Omental fat pad (tissue), 4 donors: ENCODE measurements around the gene SHROOM3. TPM values are rescaled to one million over a fixed set of nuclear protein-coding genes. Genes with fewer than 3 reads are reported as not detected.

Experiments
- ATAC-seq: fragments of 150-250 bp; one replicate; pipeline ENCODE4 v1.9.1; 2016; ENCODE audit warnings: mild to moderate bottlenecking, moderate library complexity; ENCODE audit not compliant: low FRiP score
- DNase-seq: peaks from one replicate; pipeline ENCODE4 v3.0.0-alpha.2; 2019; ENCODE audit warnings: low spot score
- total RNA-seq, 4 donors: library from RNA; depleted of rRNA; stranded (reverse); fragments of >200 nt; gene quantifications; one replicate each; pipeline ENCODE4 v1.1.0, GENCODE V29; 2016
- TF ChIP-seq, protein P1 (sequence below), 3 donors: fragments of 450-650 bp; IDR thresholded peaks; one replicate each; pipeline ENCODE4 v1.5.1; 2016 to 2017; ENCODE audit warnings: antibody characterized with exemption in 3 of 3, mild to moderate bottlenecking in 3 of 3, moderate library complexity in 2 of 3

Gene SHROOM3
- total RNA-seq, 4 donors from 2014 or later: 1.3 to 12.2 (median 3.1) TPM

DNA sequence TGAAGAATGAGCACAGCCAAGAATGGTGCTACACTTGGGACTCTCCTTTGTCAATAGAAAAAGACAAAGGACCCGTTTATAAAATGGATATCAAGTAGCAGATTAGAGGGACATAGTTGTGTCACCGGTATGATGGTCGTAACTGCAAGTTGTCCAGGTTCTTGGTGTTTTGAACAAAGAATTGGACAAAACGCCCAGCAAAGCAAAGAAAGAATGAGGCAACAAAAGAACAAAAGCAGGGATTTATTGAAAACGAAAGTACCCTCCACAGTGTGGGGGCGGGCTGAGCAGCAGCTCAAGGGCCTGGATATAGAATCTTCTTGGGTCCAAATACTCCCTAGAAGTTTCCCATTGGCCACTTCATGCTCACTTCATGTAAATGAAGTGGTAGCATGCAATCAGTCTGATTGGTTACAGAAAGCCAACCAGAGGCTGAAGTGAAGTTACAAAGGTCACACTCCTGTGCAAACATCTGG lies 54.7 kb downstream of the SHROOM3 start:
- TF ChIP-seq, protein P1, sequence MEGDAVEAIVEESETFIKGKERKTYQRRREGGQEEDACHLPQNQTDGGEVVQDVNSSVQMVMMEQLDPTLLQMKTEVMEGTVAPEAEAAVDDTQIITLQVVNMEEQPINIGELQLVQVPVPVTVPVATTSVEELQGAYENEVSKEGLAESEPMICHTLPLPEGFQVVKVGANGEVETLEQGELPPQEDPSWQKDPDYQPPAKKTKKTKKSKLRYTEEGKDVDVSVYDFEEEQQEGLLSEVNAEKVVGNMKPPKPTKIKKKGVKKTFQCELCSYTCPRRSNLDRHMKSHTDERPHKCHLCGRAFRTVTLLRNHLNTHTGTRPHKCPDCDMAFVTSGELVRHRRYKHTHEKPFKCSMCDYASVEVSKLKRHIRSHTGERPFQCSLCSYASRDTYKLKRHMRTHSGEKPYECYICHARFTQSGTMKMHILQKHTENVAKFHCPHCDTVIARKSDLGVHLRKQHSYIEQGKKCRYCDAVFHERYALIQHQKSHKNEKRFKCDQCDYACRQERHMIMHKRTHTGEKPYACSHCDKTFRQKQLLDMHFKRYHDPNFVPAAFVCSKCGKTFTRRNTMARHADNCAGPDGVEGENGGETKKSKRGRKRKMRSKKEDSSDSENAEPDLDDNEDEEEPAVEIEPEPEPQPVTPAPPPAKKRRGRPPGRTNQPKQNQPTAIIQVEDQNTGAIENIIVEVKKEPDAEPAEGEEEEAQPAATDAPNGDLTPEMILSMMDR (IDR thresholded peaks at IDR 0.05): no peak
- ATAC-seq (no peak), DNase-seq (no peak)

DNA sequence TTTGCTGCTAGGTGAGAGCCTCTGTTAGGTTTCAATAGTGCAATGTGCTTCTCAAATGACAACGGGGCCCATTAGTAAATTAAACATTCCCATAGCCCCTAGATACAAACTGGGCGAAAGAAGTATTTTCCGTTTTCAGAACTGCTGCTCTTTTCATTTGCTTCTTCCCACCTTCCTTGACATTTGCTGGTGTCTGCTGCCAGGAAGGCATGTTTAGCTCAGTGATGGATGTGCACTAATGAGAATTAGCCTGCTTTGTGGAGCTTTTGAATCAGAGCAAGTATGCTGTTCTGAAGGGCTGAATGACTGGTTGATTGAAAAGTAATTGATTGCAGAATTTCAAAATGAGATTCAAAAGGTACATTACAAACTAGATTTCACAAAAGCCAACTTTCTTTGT lies 57.0 kb downstream of the SHROOM3 start:
- TF ChIP-seq, protein P1 (IDR thresholded peaks at IDR 0.05): no peak
- ATAC-seq: no peak
- DNase-seq: no peak

DNA sequence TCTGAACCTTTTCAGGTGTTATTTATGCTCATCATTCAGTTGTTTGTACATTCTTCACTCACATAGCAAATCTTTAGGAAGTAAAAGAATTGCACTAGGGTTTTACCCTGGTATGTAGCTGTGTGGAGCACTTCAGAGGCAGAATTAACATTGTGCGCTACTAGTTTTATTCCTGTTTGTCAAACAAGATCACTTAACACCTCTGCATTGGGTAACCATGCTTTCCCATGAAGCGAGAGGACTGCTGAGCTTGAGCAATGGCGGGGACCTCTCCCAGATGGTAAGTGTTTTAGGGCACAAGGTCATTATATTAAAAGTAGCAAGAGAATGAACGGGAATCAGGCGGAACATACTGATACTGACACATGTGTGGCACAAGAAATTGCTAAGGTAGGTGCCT lies 59.2 kb downstream of the SHROOM3 start:
- ATAC-seq (no peak), DNase-seq (no peak)
- TF ChIP-seq, protein P1 (IDR thresholded peaks at IDR 0.05): no peak

DNA sequence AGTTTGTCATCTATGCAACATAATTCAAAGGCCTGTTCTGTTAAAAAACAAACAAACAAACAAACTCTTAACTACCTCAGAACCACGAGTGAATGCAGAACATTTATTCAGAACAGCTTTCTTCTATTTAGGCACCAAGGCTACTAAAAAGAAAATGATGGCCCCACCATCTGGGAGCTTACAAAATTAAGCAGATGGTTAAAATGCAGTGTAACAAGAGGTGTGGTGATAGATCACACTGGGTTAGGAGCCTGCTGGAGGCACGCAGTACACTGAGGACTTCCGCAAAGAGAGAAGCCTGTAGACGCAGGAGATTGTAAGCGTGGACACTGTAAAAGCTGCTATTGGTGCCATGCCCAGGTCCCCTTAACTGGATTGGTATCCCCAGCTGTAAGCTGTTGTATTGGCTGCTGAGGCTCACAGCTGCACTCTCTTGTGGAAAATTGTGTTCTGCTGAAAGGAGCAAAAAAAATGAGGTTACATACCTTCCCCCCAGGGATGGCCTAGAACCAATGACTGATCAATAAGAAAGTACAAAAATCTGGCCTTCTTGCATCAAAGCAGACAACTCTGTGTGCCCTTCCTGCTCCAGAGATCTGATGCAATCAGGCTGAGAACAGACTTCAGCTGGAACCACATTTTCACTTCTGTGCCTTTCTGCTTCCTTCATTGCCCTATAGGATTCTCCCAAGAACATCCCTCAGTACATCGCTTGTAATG lies 60.0 kb downstream of the SHROOM3 start:
- TF ChIP-seq, protein P1 (IDR thresholded peaks at IDR 0.05): no peak
- ATAC-seq (no peak), DNase-seq (no peak)

DNA sequence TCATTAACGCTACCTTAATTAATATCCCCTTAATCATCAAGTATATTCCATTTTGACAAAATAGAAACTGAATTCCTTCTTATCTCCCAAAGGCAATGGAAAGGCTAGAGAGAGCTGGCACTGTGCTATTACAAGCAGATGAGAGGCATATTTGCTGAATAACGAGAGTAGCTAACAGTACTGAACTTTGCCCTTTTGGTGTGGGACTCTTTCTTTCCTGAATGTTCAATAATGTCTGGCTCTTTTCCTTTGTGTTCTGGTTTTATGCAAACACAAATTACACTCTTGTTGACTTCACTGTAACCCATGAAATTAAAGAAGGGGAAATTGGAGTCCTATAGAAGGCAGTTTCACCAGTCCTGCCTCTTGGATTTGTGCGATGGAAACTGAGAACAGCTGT lies 63.5 kb downstream of the SHROOM3 start:
- ATAC-seq (no peak), DNase-seq (no peak)
- TF ChIP-seq, protein P1 (IDR thresholded peaks at IDR 0.05): no peak

DNA sequence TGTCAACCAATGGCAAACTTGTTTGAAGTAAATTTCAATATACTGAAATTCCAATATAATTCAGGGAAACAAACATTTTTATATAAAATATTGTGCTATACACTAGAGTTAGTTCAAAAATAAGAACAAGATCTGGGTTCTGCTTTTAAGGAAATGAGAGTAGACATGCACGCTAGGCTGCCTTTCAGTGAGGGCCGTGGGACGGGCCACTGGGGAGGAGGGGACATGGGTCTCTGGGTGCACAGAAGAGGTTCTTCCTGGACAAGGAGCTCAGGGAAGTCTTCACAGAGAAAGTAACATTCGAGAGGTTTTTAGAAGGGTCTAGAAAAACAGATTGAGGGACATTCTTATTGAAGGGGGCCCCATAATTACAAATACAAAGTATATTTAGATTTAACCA lies 64.4 kb downstream of the SHROOM3 start:
- ATAC-seq (no peak), DNase-seq (no peak)
- TF ChIP-seq, protein P1 (IDR thresholded peaks at IDR 0.05): no peak

DNA sequence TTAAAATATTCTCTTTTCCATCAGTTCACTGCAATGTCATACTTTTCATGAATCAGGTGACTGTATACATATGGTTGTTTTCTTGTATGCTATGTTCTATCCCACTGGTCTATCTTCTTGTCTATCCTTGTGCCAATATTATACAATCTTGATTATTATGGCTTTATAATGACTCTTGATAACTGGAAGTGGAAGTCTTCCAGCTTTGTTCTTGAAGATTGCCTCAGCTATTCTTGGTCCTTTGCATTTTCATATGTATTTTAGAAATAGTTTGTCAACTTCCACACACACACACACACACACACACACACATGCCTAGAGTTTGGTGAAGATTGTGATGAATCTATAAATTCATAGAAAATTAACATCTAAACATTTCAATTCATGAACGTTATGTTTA lies 67.9 kb downstream of the SHROOM3 start:
- no peak for DNase-seq
- ATAC-seq: no peak
- TF ChIP-seq, protein P1 (IDR thresholded peaks at IDR 0.05): no peak
